ENCODE data around the gene ERMAP.

DNA sequence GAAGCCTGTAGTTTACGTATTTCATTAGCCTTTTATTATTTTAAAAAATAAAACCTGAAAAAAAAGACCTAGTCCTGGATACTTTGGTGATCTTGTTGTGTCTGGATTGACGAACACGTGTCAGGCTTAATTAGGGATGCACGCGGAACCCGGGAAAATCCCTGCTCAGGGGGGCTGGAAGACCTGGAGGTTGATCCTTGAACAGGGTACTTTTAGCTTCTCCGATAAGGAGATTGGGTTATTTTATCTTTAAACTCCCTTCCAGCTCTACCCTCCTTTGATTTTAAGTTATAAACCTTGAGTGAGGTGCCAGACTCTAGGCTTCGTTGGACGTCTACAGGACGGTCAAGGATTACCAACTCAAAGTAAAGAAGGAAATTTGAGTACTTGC is 28.9 kb downstream of the ERMAP start:
- TF ChIP-seq, protein P1, sequence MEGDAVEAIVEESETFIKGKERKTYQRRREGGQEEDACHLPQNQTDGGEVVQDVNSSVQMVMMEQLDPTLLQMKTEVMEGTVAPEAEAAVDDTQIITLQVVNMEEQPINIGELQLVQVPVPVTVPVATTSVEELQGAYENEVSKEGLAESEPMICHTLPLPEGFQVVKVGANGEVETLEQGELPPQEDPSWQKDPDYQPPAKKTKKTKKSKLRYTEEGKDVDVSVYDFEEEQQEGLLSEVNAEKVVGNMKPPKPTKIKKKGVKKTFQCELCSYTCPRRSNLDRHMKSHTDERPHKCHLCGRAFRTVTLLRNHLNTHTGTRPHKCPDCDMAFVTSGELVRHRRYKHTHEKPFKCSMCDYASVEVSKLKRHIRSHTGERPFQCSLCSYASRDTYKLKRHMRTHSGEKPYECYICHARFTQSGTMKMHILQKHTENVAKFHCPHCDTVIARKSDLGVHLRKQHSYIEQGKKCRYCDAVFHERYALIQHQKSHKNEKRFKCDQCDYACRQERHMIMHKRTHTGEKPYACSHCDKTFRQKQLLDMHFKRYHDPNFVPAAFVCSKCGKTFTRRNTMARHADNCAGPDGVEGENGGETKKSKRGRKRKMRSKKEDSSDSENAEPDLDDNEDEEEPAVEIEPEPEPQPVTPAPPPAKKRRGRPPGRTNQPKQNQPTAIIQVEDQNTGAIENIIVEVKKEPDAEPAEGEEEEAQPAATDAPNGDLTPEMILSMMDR (conservative IDR thresholded peaks at IDR 0.05; ENCODE audit: low read depth in 2 of 2), result no peak
- TF ChIP-seq EZH2phosphoT487 (IDR thresholded peaks at IDR 0.05; ENCODE audit: unreplicated experiment), result no peak
- TF ChIP-seq POLR2AphosphoS5 (IDR thresholded peaks at IDR 0.05; ENCODE audit: low read depth), result no peak
- TF ChIP-seq JUNB (IDR thresholded peaks at IDR 0.05; ENCODE audit: unreplicated experiment), result no peak
- no peak for TF ChIP-seq ZNF331 (CRISPR knock-in tag; IDR thresholded peaks at IDR 0.05; ENCODE audit: low read depth)
- TF ChIP-seq, protein P2, sequence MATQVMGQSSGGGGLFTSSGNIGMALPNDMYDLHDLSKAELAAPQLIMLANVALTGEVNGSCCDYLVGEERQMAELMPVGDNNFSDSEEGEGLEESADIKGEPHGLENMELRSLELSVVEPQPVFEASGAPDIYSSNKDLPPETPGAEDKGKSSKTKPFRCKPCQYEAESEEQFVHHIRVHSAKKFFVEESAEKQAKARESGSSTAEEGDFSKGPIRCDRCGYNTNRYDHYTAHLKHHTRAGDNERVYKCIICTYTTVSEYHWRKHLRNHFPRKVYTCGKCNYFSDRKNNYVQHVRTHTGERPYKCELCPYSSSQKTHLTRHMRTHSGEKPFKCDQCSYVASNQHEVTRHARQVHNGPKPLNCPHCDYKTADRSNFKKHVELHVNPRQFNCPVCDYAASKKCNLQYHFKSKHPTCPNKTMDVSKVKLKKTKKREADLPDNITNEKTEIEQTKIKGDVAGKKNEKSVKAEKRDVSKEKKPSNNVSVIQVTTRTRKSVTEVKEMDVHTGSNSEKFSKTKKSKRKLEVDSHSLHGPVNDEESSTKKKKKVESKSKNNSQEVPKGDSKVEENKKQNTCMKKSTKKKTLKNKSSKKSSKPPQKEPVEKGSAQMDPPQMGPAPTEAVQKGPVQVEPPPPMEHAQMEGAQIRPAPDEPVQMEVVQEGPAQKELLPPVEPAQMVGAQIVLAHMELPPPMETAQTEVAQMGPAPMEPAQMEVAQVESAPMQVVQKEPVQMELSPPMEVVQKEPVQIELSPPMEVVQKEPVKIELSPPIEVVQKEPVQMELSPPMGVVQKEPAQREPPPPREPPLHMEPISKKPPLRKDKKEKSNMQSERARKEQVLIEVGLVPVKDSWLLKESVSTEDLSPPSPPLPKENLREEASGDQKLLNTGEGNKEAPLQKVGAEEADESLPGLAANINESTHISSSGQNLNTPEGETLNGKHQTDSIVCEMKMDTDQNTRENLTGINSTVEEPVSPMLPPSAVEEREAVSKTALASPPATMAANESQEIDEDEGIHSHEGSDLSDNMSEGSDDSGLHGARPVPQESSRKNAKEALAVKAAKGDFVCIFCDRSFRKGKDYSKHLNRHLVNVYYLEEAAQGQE (IDR thresholded peaks at IDR 0.05; ENCODE audit: unreplicated experiment), result no peak
- no peak for TF ChIP-seq EZH2 (IDR thresholded peaks at IDR 0.05; ENCODE audit: low read depth, unreplicated experiment)
- no peak for TF ChIP-seq STAT1 (IDR thresholded peaks at IDR 0.05; ENCODE audit: unreplicated experiment)
- TF ChIP-seq, protein P3, sequence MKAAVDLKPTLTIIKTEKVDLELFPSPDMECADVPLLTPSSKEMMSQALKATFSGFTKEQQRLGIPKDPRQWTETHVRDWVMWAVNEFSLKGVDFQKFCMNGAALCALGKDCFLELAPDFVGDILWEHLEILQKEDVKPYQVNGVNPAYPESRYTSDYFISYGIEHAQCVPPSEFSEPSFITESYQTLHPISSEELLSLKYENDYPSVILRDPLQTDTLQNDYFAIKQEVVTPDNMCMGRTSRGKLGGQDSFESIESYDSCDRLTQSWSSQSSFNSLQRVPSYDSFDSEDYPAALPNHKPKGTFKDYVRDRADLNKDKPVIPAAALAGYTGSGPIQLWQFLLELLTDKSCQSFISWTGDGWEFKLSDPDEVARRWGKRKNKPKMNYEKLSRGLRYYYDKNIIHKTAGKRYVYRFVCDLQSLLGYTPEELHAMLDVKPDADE (IDR thresholded peaks at IDR 0.05), result no peak
- no peak for TF ChIP-seq NANOG (IDR thresholded peaks at IDR 0.05; ENCODE audit: borderline replicate concordance)
- no peak for TF ChIP-seq ZNF114 (CRISPR knock-in tag; IDR thresholded peaks at IDR 0.05)

Measured in GM23338 (cell line).